OCI-LY7 (cell line): Measurements from ENCODE around the gene ARFGAP2.
"Not testable (repeated sequence)": the region's sequence is repeated elsewhere in the genome, so short reads cannot be mapped to it uniquely, and the experiment has no call there.

ENCODE experiments used
- EZH2phosphoT487 ChIP-seq: fragments of 200-600 bp; sonication (generic); IDR thresholded peaks from 2 replicates; pipeline ENCODE4 v1.6.1; 2018; ENCODE audit warnings: low read depth, borderline replicate concordance, mild to moderate bottlenecking, mixed run types, antibody characterized with exemption, low read length, moderate library complexity, mixed read lengths
- TF ChIP-seq, protein P1 (sequence below): fragments of 200-600 bp; sonication (generic); conservative IDR thresholded peaks from 2 replicates; pipeline ENCODE4 v1.5.1; 2014; ENCODE audit warnings: mild to moderate bottlenecking, antibody characterized with exemption, low read length, moderate library complexity, mixed read lengths

DNA sequence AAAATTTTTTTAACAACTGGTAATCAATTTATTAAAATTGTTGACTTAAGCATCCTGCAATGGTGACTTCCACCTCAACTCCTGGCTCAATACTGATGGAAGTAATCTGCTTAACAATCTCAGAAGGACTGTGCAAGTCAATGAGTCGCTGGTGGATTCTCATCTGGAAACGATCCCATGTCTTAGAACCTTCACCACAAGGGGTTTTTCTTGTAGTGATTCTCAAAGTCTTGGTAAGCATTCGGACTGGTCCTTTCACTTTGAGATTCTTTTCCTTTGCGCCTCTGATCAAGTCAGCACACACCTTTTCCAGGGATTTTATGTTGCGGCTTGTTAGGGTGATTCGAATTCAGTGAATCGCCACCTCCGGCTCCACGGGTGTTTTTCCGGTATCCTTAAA is 14.5 kb upstream of the ARFGAP2 start:
- TF ChIP-seq, protein P1, sequence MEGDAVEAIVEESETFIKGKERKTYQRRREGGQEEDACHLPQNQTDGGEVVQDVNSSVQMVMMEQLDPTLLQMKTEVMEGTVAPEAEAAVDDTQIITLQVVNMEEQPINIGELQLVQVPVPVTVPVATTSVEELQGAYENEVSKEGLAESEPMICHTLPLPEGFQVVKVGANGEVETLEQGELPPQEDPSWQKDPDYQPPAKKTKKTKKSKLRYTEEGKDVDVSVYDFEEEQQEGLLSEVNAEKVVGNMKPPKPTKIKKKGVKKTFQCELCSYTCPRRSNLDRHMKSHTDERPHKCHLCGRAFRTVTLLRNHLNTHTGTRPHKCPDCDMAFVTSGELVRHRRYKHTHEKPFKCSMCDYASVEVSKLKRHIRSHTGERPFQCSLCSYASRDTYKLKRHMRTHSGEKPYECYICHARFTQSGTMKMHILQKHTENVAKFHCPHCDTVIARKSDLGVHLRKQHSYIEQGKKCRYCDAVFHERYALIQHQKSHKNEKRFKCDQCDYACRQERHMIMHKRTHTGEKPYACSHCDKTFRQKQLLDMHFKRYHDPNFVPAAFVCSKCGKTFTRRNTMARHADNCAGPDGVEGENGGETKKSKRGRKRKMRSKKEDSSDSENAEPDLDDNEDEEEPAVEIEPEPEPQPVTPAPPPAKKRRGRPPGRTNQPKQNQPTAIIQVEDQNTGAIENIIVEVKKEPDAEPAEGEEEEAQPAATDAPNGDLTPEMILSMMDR: not testable (repeated sequence)
- TF ChIP-seq EZH2phosphoT487: not testable (repeated sequence)
